DLD1 (cell line): ENCODE results near the gene PCDHB10.

Experiments
- in situ Hi-C: cut with HindIII; loops from 2 replicates; pipeline ENCODE4 v1.10.0; 2017; ENCODE audit warnings: low sequenced_read_pairs

PCDHB10 gene

GRCh38 chr5:141236516-141237313 lies 44.6 kb downstream of the PCDHB10 start:
- in situ Hi-C loops: no loop called here

DNA sequence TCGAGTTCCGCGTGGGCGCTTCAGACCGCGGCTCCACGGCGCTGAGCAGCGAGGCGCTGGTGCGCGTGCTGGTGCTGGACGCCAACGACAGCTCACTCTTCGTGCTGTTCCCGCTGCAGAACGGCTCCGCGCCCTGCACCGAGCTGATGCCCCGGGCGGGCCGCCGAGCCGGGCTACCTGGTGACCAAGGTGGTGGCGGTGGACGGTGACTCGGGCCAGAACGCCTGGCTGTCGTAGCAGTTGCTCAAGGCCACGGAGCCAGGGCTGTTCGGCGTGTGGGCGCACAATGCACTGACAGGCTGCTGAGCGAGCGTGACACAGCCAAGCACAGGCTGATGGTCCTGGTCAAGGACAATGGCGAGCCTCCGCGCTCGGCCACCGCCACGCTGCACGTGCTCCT lies 49.3 kb downstream of the PCDHB10 start:
- in situ Hi-C loops: no loop called here
